Smooth muscle cell (in vitro differentiated cells): ENCODE results near the gene OPN4. TPM values are rescaled to one million over a fixed set of nuclear protein-coding genes. Genes with fewer than 3 reads are reported as not detected.

Source experiments
- DNase-seq: peaks from one replicate; lab custom pipeline; 2025; ENCODE audit not compliant: unreplicated experiment; lab: John Stamatoyannopoulos, UW
- H2AFZ ChIP-seq: fragments of 200-600 bp; sonication (generic); 2 replicates; pipeline ENCODE4 v1.6.0; 2016; ENCODE audit warnings: antibody characterized with exemption, low read depth, mild to moderate bottlenecking
- H3F3A ChIP-seq: fragments of 200-600 bp; sonication (generic); 2 replicates; pipeline ENCODE4 v1.6.0; 2017; ENCODE audit warnings: antibody characterized with exemption, low read depth
- H3K27ac ChIP-seq: fragments of 200-600 bp; sonication (generic); 2 replicates; pipeline ENCODE4 v1.5.1; 2016; ENCODE audit warnings: low read depth, mild to moderate bottlenecking
- H3K27me3 ChIP-seq: fragments of 200-600 bp; sonication (generic); 2 replicates; pipeline ENCODE4 v1.6.1; 2016; ENCODE audit warnings: low read depth, mild to moderate bottlenecking
- H3K36me3 ChIP-seq: fragments of 200-600 bp; sonication (generic); 2 replicates; pipeline ENCODE4 v1.5.1; 2016; ENCODE audit warnings: low read depth
- H3K4me1 ChIP-seq: fragments of 200-600 bp; sonication (generic); 2 replicates; pipeline ENCODE4 v1.5.1; 2016; ENCODE audit warnings: low read depth
- H3K4me2 ChIP-seq: fragments of 200-600 bp; sonication (generic); 2 replicates; pipeline ENCODE4 v1.6.0; 2016; ENCODE audit warnings: mild to moderate bottlenecking
- H3K4me3 ChIP-seq: fragments of 200-600 bp; sonication (generic); 2 replicates; pipeline ENCODE4 v1.5.1; 2016; ENCODE audit warnings: mild to moderate bottlenecking
- H3K79me2 ChIP-seq: fragments of 200-600 bp; sonication (generic); 2 replicates; pipeline ENCODE4 v1.6.0; 2016; ENCODE audit warnings: low read depth, mild to moderate bottlenecking
- H3K9ac ChIP-seq: fragments of 200-600 bp; sonication (generic); 2 replicates; pipeline ENCODE4 v1.6.0; 2016; ENCODE audit warnings: low read depth
- H3K9me3 ChIP-seq: fragments of 200-600 bp; sonication (generic); replicated peaks from 2 replicates; pipeline ENCODE4 v1.5.1; 2016; ENCODE audit warnings: low read depth
- H4K20me1 ChIP-seq: fragments of 200-600 bp; sonication (generic); 2 replicates; pipeline ENCODE4 v1.6.0; 2016; ENCODE audit warnings: low read depth
- CTCF ChIP-seq: fragments of 200-600 bp; sonication (generic); IDR thresholded peaks from 2 replicates; pipeline ENCODE4 v1.5.1; 2017; ENCODE audit warnings: borderline replicate concordance, mild to moderate bottlenecking, antibody characterized with exemption; ENCODE audit not compliant: insufficient read depth, poor library complexity, severe bottlenecking
- WGBS: methylation state at CpG from one replicate; pipeline ENCODE4 v1.1.7; 2016; ENCODE audit warnings: low lambda C conversion rate; 5-methylcytosine and 5-hydroxymethylcytosine counted together
- polyA plus RNA-seq: library from polyadenylated mRNA; unstranded; fragments of >200 nt; fragmentation: Nextera tagmentation; extraction: Ambion mirVana; gene quantifications from 2 replicates; pipeline ENCODE4 v1.2.1, GENCODE V29; 2016
- total RNA-seq: library from RNA; depleted of rRNA; stranded (reverse); fragments of >200 nt; gene quantifications from 2 replicates; pipeline ENCODE4 v1.2.3, GENCODE V29; 2014

OPN4 gene
- total and polyA plus RNA-seq, 2 experiments from 2014 or later, result not detected

DNA sequence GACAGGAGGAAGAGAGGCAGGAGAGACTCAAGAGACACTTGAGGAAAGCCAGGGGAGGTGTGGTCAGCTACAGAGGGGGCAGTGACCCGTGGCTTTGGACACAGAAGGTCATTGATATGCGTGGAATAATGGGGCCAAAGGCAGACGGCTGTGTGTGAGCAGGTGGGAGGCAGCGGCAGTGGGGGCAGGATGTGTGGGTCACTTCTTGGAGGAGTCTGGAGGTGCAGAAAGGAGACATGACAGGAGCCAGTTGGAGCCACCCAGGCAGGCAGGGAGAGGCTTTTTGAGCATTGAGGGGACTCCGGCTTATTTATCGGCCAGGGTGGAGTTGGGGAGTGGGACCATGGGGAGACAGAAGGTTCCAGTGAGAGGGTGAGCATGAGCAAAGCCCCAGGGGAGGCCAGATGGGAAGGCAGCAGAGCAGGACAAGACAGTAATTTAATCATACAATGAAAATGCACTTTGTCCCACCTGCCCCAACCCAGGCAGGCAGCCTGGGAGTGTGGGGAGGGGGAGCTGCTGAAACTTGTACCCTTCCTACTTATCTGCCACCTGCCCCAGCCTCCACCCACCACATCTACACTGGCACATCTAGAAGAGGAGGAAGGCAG lies 19.0 kb downstream of the OPN4 start:
- Histone ChIP-seq H3K79me2 (no peaks in the 10 kb centered on the region), H3K27ac (no peak overlapping the region), H3K4me3 (no peak overlapping the region), H3K4me2 (no peak overlapping the region), H3K9ac (no peak overlapping the region), H3K36me3 (no peaks in the 10 kb centered on the region), H2AFZ (no peak overlapping the region), H3F3A (no peaks in the 10 kb centered on the region), H3K9me3 (no peaks in the 10 kb centered on the region), H3K27me3 (no peaks in the 10 kb centered on the region), H4K20me1 (no peaks in the 10 kb centered on the region), H3K4me1 (peaks cover 26% of the 10 kb centered on the region)
- TF ChIP-seq CTCF, result no peak
- 91% methylated on average over 6 of the region's 6 CpGs for WGBS
- DNase-seq, result no peak

DNA sequence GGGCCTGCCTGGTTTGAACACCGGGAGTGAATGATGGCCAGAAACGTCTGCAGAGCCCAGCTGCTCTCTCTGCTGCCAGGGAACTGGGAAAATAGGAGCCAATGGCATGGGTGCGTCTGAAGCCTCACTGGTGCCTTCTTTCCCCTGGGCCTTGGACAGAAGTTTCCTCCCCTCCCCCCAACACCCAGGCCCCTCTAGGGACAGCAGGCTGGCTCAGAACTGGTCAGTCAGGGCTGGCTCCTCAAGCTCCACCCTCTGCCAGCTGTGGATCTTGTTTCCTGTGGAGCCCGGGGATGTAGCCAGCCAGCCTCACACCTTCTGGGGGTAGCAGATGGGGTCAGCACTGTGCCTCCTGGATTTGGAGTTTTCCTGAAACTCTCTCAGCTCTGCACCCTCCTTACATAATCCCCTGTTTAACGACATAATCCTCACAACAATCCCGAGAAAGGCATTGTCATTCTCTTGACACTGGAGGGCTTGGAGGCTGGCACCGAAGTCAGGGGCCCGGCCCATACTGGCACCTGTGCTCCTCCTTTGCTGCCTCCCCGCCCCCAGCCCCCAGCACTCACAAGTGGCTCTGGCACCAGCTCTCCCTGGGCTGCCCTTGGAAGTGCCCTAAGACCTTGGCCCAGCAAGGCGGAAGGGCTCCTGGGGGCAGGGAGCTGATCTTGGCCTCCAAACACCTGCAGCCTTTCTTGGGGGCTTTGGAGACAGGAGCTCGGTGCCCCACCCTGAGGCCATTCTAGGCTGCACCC lies 19.7 kb downstream of the OPN4 start:
- Histone ChIP-seq H3F3A (no peaks in the 10 kb centered on the region), H3K27ac (no peak overlapping the region), H3K27me3 (no peaks in the 10 kb centered on the region), H3K9ac (no peak overlapping the region), H3K4me1 (peaks cover 21% of the 10 kb centered on the region), H3K9me3 (no peaks in the 10 kb centered on the region), H4K20me1 (no peaks in the 10 kb centered on the region), H3K4me3 (no peak overlapping the region), H3K36me3 (no peaks in the 10 kb centered on the region), H3K4me2 (no peak overlapping the region), H3K79me2 (no peaks in the 10 kb centered on the region), H2AFZ (no peak overlapping the region)
- 67% methylated on average over 11 of the region's 11 CpGs for WGBS
- DNase-seq, result no peak
- no peak for TF ChIP-seq CTCF

GRCh38 chr10:86674912-86675311 lies 20.6 kb downstream of the OPN4 start:
- Histone ChIP-seq H3F3A (no peaks in the 10 kb centered on the region), H3K36me3 (no peaks in the 10 kb centered on the region), H3K27ac (no peak overlapping the region), H3K79me2 (no peaks in the 10 kb centered on the region), H3K4me3 (no peak overlapping the region), H3K9ac (no peak overlapping the region), H4K20me1 (no peaks in the 10 kb centered on the region), H3K9me3 (no peaks in the 10 kb centered on the region), H3K27me3 (no peaks in the 10 kb centered on the region), H3K4me1 (peaks cover 21% of the 10 kb centered on the region), H3K4me2 (no peak overlapping the region), H2AFZ (no peak overlapping the region)
- DNase-seq, result no peak
- WGBS, result 86% methylated on average over 3 of the region's 3 CpGs
- TF ChIP-seq CTCF, result no peak
